ENCODE results near the gene RASA3.
"Not testable (repeated sequence)": the region's sequence is repeated elsewhere in the genome, so short reads cannot be mapped to it uniquely, and the experiment has no call there.

RASA3 gene

DNA sequence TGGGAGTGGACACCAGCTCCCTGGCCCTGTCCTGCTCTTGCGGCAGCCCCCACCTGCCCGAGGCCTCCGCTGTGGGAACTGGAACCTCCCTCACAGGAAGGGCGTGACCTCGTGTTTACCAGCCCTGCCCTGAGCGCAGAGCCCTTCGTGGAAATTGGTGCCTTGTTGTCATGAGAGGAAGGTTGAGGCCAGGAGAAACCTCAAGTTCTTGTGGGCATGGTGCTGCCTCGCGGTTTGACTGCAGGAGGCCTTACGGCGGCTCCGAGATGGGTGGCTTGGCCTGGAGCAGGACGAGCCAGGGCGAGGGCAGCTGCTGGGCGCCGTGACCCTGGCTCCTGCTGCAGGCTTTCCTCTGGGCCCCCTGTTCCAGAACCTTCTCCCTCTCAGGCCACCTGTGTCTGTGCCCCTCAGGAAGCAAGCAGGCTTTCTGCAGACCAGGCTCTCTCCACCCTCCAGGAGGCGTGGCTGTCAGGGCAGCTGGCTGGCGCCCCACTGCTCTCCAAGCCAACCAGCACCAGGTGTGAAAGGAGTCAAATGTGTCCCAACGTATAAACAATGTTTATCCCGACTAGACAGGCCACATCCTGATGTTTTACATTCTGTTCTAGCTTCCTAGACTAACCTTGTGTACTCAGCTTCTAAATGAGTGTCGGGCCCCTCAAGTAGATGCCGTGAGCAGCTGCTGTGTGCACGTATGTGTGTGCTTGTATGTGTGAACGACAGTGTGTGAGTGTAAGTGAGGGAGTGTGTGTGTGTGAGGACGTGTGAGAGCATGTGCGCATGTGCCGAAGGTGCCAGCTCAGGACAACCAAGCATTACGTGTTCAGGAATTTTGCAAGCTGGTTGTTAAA lies 10.4 kb upstream of the RASA3 start:
- peak in 1 of 2 donors; percentile 41 for DNase-seq (ENCODE audit: low read depth in 2 of 2)

DNA sequence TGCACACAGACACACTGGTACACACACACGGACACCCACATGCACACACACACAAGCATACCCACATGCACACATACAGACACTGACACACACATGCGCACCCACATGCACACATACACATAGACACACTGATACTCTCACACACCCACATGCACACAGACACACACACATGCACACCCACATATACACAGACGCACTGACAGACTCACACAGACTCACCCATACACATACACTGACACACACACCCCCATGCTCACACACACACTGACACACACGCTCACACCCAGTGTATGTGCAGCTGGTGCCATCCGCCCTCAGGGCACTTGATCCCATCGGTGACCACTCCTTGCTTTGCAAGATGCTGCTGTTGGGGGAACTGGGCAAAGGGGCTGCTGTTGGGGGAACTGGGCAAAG lies 9.7 kb upstream of the RASA3 start:
- no peak for DNase-seq (ENCODE audit: low read depth in 2 of 2)

DNA sequence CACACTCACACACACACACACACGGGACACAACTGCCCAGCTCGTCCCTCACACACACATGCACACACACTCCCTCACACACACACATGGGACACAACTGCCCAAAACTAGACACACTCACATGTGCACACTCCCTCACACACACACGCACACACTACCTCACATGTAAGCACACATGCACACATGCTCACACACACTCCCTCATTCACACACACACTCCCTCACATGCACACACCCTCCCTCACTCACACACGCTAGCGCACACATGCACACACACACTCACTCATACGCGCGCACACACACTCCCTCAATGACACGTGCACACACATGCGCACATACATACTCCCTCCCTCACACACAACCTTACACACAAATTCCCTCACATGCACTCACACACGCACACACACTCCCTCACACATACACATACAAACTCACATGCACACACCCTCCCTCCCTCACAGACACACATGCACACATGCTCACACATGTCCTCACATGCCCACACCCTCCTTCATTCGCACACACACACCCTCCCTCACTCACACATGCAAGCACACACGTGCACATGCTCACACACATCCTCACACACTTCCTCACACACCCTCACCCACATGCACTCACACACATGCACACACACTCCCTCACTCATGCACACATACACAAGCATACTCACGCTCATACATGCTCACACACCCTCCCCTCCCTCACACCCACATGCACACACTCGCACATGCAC lies 9.0 kb upstream of the RASA3 start:
- DNase-seq (ENCODE audit: low read depth in 2 of 2), result no peak

DNA sequence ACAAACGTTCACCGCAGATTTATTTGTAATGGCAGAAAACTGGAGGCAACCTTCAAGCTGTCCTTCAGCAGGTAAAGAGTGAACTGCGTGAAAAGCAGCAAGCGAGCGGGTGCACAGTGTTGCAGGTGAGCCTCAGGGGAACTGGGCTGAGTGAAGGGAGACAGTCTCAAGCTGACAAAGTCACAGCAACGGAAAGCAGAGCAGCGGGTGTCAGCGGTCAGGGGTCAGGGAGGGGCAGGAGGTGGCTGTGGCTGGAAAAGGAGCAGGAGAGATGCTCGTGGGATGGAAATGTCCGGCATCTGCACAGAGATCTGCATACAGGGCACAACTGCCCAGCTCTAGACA lies 8.5 kb upstream of the RASA3 start:
- DNase-seq (ENCODE audit: low read depth in 2 of 2), result no peak

DNA sequence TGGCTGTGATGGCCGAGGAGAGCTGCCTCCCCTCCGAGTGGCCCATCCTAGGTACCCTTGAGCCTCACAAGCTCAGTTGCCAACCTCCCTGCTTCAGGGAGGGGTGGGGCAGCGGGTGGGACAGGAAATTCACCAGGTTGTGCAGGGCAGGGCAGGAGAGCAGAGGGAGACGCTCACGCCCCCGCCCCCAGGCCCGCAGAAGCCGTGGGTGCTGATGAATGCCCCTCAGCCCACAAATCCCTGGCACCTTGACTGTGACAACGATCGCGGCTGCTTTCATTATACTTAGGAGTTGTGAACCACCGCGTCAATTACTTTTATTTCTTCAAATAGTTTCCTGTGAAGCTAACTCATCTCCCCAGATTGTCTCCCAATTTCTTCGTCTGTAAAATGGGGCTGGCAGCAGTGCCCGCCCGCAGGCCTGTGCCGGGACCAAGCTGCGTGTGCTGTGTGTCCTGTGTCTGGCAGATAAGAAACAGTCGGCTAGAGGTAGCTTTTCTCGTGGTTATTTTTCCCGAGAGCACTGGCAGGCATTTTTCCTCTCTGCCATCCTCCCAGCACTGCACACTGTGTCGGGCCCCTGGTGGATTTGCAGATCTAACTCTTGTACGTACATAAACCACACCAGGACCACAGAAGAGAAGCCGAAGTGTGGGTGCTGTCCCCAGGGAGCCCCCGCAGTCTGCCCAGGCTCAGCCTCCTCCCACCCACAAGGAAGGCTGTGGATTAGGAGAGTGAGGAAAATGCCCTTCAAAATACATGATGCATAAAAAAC lies 7.9 kb upstream of the RASA3 start:
- DNase-seq (ENCODE audit: low read depth in 2 of 2), result no peak

- DNase-seq (ENCODE audit: low read depth in 2 of 2), result no peak
These were observed 4.2 kb upstream of the RASA3 start for GRCh38 chr13:114136576-114136975.

DNA sequence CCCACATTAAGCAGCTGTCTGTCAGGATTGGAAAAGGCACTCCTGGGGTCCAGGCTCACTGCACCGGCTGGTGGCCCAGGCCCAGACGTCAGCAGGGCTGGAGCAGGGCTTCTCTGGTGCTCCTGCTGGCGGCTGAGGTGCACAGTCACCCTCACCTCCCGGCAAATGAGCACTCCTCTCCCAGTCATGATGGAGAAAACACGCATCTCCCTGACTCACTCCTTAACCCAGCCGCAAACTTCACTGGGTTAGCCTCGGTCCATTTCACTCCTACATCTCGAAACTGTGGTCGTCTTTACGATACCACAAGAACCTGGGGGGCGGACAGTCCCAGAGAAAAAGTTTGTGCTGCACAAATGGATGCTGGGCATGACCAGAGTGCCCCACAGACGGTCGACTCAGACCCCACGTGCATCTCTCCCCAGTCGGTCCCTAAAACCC lies 3.3 kb upstream of the RASA3 start:
- DNase-seq (ENCODE audit: low read depth in 2 of 2), result no peak

DNA sequence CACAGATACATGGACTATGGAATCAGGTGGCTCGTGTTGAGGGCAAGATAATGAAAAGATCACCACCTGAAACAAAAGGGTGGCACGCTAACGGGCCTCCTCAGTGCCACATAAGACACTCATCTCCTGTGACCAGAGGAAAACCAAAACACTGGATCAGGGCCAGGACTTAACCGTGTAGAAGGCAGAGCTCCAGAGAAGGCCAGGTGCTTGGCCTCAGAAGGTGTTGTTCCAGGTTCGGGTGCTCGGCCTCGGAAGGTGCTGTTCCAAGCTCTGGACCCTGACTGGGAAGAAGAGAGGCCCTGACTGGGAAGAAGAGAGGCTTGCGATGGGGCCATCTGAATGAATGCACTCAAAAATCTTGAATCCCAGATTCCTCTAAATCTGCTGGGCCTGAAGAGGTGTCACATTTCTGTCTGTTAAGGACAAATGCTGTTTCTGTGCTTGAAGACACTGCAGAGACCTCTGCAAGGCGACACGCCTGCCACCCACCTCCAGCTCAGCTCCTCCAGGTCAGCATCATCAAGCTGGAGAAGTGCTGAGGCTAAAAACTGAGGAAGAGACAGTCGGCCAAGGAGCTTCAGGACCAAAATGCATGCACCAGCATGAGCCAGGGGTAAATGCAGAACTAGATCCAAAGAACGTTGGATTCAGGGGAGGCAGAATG lies 2.7 kb upstream of the RASA3 start:
- no peak for DNase-seq (ENCODE audit: low read depth in 2 of 2)

GRCh38 chr13:114134111-114134943 lies 1.9 kb upstream of the RASA3 start:
- DNase-seq (ENCODE audit: low read depth in 2 of 2), result no peak

GRCh38 chr13:114133552-114133951 lies 1.1 kb upstream of the RASA3 start:
- not testable (repeated sequence) for DNase-seq (ENCODE audit: low read depth in 2 of 2)

DNA sequence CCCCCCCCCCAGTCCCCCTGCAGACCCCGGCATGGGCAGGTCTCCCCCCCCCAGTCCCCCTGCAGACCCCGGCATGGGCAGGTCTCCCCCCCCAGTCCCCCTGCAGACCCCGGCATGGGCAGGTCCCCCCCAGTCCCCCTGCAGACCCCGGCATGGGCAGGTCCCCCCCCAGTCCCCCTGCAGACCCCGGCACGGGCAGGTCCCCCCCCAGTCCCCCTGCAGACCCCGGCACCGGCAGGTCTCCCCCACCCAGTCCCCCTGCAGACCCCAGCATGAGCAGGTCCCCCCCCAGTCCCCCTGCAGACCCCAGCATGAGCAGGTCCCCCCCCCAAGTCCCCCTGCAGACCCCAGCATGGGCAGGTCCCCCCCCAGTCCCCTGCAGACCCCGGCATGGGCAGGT lies 703 bp upstream of the RASA3 start:
- DNase-seq (ENCODE audit: low read depth in 2 of 2), result not testable (repeated sequence)

GRCh38 chr13:114131583-114132418 lies 622 bp downstream of the RASA3 start:
- no peak for DNase-seq (ENCODE audit: low read depth in 2 of 2)

DNA sequence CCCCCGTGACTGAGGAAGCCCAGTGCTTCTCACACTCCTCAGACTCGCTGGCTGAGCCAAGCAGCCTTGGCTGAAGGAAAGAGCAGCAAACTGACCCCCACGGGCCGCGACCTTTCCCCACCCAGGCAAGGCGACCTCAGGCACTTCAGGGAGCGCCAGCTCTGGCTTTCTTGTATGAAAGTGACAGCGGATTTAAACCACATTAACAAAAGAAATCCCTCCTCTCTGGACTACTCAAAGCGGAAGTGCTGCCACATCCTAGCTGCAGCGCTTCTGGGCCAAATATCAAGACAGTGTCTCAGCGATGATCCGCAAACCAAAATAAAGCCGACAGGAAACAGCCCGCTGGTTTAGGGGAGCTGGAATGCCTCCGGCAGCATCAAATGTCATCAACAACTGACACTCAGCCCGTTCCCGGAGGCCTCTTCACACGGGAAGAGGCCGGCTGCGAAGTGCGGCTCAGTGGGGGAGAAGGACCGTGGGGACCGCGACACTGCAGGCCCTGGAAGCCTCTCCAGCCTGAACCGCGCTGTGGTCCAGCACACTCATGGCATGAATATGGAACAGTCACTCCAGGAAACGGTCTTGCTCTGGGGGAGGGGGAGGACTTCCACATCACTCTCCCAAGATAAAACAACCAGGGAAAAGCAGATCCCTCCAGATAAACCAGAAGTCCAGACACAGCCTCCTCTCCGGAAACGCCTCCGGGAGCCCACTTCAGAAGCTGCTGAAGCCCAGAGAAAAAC lies 1.4 kb downstream of the RASA3 start:
- DNase-seq (ENCODE audit: low read depth in 2 of 2), result no peak

GRCh38 chr13:114130131-114130836 lies 2.1 kb downstream of the RASA3 start:
- no peak for DNase-seq (ENCODE audit: low read depth in 2 of 2)

DNA sequence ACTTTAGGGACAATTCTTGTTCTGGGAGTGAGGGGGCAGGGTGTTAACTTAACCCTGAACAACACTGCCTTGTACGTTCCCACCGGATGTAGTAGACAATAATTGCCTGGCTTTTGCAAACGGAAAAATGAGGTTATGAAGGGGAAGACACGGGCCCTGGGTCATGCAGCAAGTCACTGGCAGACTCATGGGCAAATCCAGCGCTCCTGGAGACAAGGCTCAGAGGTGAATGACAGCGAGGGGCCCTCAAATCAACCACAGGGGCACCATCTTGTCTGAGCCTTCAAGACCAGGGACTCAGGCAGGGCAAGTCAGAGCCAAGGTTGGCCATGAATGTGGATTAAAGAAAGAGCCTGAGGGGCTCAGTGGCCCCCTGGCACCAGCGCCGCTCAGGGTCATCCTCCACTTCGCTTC lies 2.8 kb downstream of the RASA3 start:
- DNase-seq (ENCODE audit: low read depth in 2 of 2), result no peak

GRCh38 chr13:114128624-114129522 lies 3.5 kb downstream of the RASA3 start:
- peak; percentile 88 to 89 for DNase-seq (ENCODE audit: low read depth in 2 of 2)

DNA sequence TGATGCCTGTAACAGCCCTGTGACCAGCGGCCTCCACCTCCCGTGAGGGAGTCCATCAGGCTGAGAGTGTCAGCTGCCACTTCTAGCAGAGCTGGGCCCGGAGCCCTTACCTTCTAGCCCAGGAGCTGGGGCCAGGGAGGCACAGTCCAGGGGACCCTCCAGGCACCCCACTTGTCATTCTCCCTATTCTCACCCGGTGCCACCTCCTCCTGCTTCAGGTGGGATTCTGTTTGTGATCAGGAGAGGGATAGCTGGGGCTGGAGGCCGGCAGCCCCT lies 4.1 kb downstream of the RASA3 start:
- no peak for DNase-seq (ENCODE audit: low read depth in 2 of 2)
